CD4-positive, alpha-beta T cell (primary cell): ENCODE results near the gene SLC39A10. TPM values are rescaled to one million over a fixed set of nuclear protein-coding genes. Genes with fewer than 3 reads are reported as not detected.
"Not testable (repeated sequence)": the region's sequence is repeated elsewhere in the genome, so short reads cannot be mapped to it uniquely, and the experiment has no call there.

Experiments
- ATAC-seq: fragments of 200-7000 bp; cut with Tn5 transposase; one replicate; pipeline ENCODE4 v1.10.0; 2022; ENCODE audit warnings: mild to moderate bottlenecking; ENCODE audit not compliant: poor library complexity
- CTCF ChIA-PET: fragments of 350-600 bp; sonication (Branson Sonifier 250); formaldehyde crosslinking; loops from one replicate; lab custom pipeline; 2021; ENCODE audit warnings: antibody characterized with exemption, inconsistent platforms; lab: Charles Lee
- POLR2A ChIA-PET: fragments of 350-600 bp; sonication (Branson Sonifier 250); formaldehyde crosslinking; loops from one replicate; lab custom pipeline; 2021; ENCODE audit warnings: antibody characterized with exemption, inconsistent platforms; lab: Charles Lee
- DNase-seq, 14 experiments: peaks; one replicate each; pipeline ENCODE4 v3.0.0-alpha.2; 2013 to 2020; ENCODE audit warnings: mixed read lengths in 2 of 14
- H3K27ac ChIP-seq, 2 donors: one replicate each; pipeline versions ENCODE4 v1.5.1 to v1.7.0; 2013; ENCODE audit warnings: low read length in 2 of 2, low read depth in 1 of 2, mild to moderate bottlenecking in 1 of 2
- H3K27me3 ChIP-seq, 2 experiments: 1 replicate in 1 of 2; 2 replicates in 1 of 2; pipeline versions ENCODE4 v1.6.1 to v1.7.0; 2013; ENCODE audit warnings: low read length in 2 of 2, control low read depth in 1 of 2, mild to moderate bottlenecking in 1 of 2, moderate library complexity in 1 of 2; ENCODE audit not compliant: insufficient read depth in 2 of 2, control insufficient read depth in 1 of 2
- H3K36me3 ChIP-seq: one replicate; pipeline ENCODE4 v1.6.1; 2013; ENCODE audit warnings: low read length, control low read depth; ENCODE audit not compliant: insufficient read depth
- H3K4me1 ChIP-seq: one replicate; pipeline ENCODE4 v1.6.1; 2013; ENCODE audit warnings: low read length, control low read depth; ENCODE audit not compliant: insufficient read depth
- H3K4me3 ChIP-seq: one replicate; pipeline ENCODE4 v1.5.1; 2013; ENCODE audit warnings: mild to moderate bottlenecking, low read length, moderate library complexity
- H3K9me3 ChIP-seq, 2 experiments: 1 replicate in 1 of 2; 2 replicates in 1 of 2; pipeline versions ENCODE4 v1.6.1 to v1.7.0; 2013; ENCODE audit warnings: low read length in 2 of 2, mild to moderate bottlenecking in 2 of 2, control low read depth in 1 of 2, moderate library complexity in 1 of 2; ENCODE audit not compliant: control insufficient read depth in 1 of 2, insufficient read depth in 1 of 2
- H3K27ac Mint-ChIP-seq: one replicate; pipeline ENCODE4 v1.8.0; 2020; ENCODE audit warnings: mixed read lengths
- H3K27me3 Mint-ChIP-seq: one replicate; pipeline ENCODE4 v1.8.0; 2021; ENCODE audit warnings: mixed read lengths
- H3K36me3 Mint-ChIP-seq: one replicate; pipeline ENCODE4 v1.8.0; 2021; ENCODE audit warnings: low read depth, mixed read lengths
- H3K4me1 Mint-ChIP-seq: one replicate; pipeline ENCODE4 v1.8.0; 2021; ENCODE audit warnings: low read depth, mixed read lengths
- H3K4me3 Mint-ChIP-seq: one replicate; pipeline ENCODE4 v1.8.0; 2020; ENCODE audit warnings: mild to moderate bottlenecking, mixed read lengths
- H3K9me3 Mint-ChIP-seq: one replicate; pipeline ENCODE4 v1.8.0; 2020; ENCODE audit warnings: mixed read lengths
- CTCF ChIP-seq: fragments of 200-600 bp; IDR thresholded peaks from one replicate; pipeline ENCODE4 v1.8.0; 2022; ENCODE audit warnings: antibody characterized with exemption, mild to moderate bottlenecking
- intact Hi-C, 2 experiments: fragments of 100-400 bp; cut with DNase I in 1 of 2; cut with micrococcal nuclease in 1 of 2; formaldehyde crosslinking; loops; one replicate each; pipeline versions ENCODE4 v1.15.1 to v1.9.0; 2023 to 2025; cut with DNase I, micrococcal nuclease
- total RNA-seq, 174 experiments: library from RNA in 2 of 174; stranded (reverse) in 2 of 174; gene quantifications; one replicate each; pipeline ENCODE4 v1.2.3 and lab custom pipeline; 2021 to 2026

The SLC39A10 gene
- total RNA-seq, 2 experiments from 2014 or later: 38.2 to 39.4 TPM

- Mint-ChIP-seq H3K27me3 (no peaks in the 10 kb centered on the region), H3K4me1 (peaks cover 69% of the 10 kb centered on the region)
- intact Hi-C loops: no loop called here
Observed at GRCh38 chr2:195683174-195683573, 26.1 kb downstream of the SLC39A10 start.

GRCh38 chr2:195686564-195686963, 29.5 kb downstream of the SLC39A10 start:
- TF ChIP-seq CTCF: no peak
- no peaks in the 10 kb centered on the region for H3K27me3 Mint-ChIP-seq
- peaks cover 60% of the 10 kb centered on the region for H3K4me1 Mint-ChIP-seq
- Histone ChIP-seq H3K36me3 (peaks cover 27% of the 10 kb centered on the region), H3K4me3 (no peak overlapping the region), H3K9me3 (no peaks in the 10 kb centered on the region), H3K4me1 (peaks cover 4% of the 10 kb centered on the region), H3K27me3 (no peaks in the 10 kb centered on the region), H3K27ac (no peak overlapping the region)
- intact Hi-C loops: no loop called here
- ChIA-PET POLR2A (no interaction called here), CTCF (no interaction called here)
- DNase-seq (no peak), ATAC-seq (no peak)
- peaks cover 8% of the 10 kb centered on the region for H3K9me3 Mint-ChIP-seq
- peaks cover 79% of the 10 kb centered on the region for H3K36me3 Mint-ChIP-seq
- no peak overlapping the region for H3K4me3 Mint-ChIP-seq
- H3K27ac Mint-ChIP-seq: no peak overlapping the region

More at GRCh38 chr2:195683174-195683573, 26.1 kb downstream of the SLC39A10 start:
- H3K27ac ChIP-seq: no peak overlapping the region
- H3K27me3 ChIP-seq: no peaks in the 10 kb centered on the region
- no peak for TF ChIP-seq CTCF
- Mint-ChIP-seq H3K9me3 (no peaks in the 10 kb centered on the region), H3K4me3 (no peak overlapping the region), H3K27ac (no peak overlapping the region), H3K36me3 (peaks cover 76% of the 10 kb centered on the region)
- no peak for DNase-seq
- H3K4me3 ChIP-seq: no peak overlapping the region
- H3K4me1 ChIP-seq: peaks cover 4% of the 10 kb centered on the region
- ATAC-seq: no peak
- no peaks in the 10 kb centered on the region for H3K9me3 ChIP-seq
- CTCF ChIA-PET: no interaction called here
- peaks cover 26% of the 10 kb centered on the region for H3K36me3 ChIP-seq
- POLR2A ChIA-PET: no interaction called here

GRCh38 chr2:195687320-195688086, 30.5 kb downstream of the SLC39A10 start:
- peaks cover 82% of the 10 kb centered on the region for H3K36me3 Mint-ChIP-seq
- Histone ChIP-seq H3K27ac (no peak overlapping the region), H3K4me3 (no peak overlapping the region), H3K9me3 (no peaks in the 10 kb centered on the region), H3K27me3 (no peaks in the 10 kb centered on the region), H3K4me1 (peaks cover 4% of the 10 kb centered on the region), H3K36me3 (peaks cover 27% of the 10 kb centered on the region)
- CTCF ChIA-PET: no interaction called here
- intact Hi-C loops: no loop called here
- no peak for TF ChIP-seq CTCF
- no peak for DNase-seq
- H3K27me3 Mint-ChIP-seq: no peaks in the 10 kb centered on the region
- POLR2A ChIA-PET: interaction anchor here (1.0 kb wide), 1 partner anchor 152 kb away, joined by 3 read pairs; no protein-coding TSS in a partner anchor
- no peak overlapping the region for H3K27ac Mint-ChIP-seq
- peaks cover 9% of the 10 kb centered on the region for H3K9me3 Mint-ChIP-seq
- H3K4me1 Mint-ChIP-seq: peaks cover 64% of the 10 kb centered on the region
- ATAC-seq: no peak
- H3K4me3 Mint-ChIP-seq: no peak overlapping the region

GRCh38 chr2:195692531-195692930, 35.5 kb downstream of the SLC39A10 start:
- peaks cover 54% of the 10 kb centered on the region for H3K4me1 Mint-ChIP-seq

More at GRCh38 chr2:195692531-195692930, 35.5 kb downstream of the SLC39A10 start:
- Mint-ChIP-seq H3K9me3 (peaks cover 12% of the 10 kb centered on the region), H3K36me3 (peaks cover 86% of the 10 kb centered on the region)
- H3K27me3 Mint-ChIP-seq, H3K27ac Mint-ChIP-seq, H3K4me3 Mint-ChIP-seq, ATAC-seq, H3K4me3 ChIP-seq, H3K9me3 ChIP-seq, POLR2A ChIA-PET, H3K27me3 ChIP-seq, H3K27ac ChIP-seq, DNase-seq, intact Hi-C loops, H3K4me1 ChIP-seq: not testable (repeated sequence)
- peaks cover 19% of the 10 kb centered on the region for H3K36me3 ChIP-seq
- CTCF ChIA-PET: interaction anchor here (1.5 kb wide), 1 partner anchor 14 kb away, joined by 3 read pairs; no protein-coding TSS in a partner anchor
